Activated naive CD4-positive, alpha-beta T cell treated with anti-CD3 and anti-CD28 coated beads for 36 hours (primary cell): ENCODE results near the gene ZBTB7C. TPM values are rescaled to one million over a fixed set of nuclear protein-coding genes. Genes with fewer than 3 reads are reported as not detected.

Experiments used
- CTCF ChIA-PET: fragments of 350-600 bp; sonication (Branson Sonifier 250); formaldehyde crosslinking; loops from one replicate; lab custom pipeline; 2021; ENCODE audit warnings: antibody characterized with exemption; lab: Charles Lee
- DNase-seq: peaks from one replicate; pipeline ENCODE4 v3.0.0-alpha.2; 2020
- H3K27ac Mint-ChIP-seq: one replicate; pipeline ENCODE4 v1.8.0; 2021; ENCODE audit warnings: mild to moderate bottlenecking, mixed read lengths
- H3K27me3 Mint-ChIP-seq: one replicate; pipeline ENCODE4 v1.8.0; 2021; ENCODE audit warnings: low read depth, mixed read lengths
- H3K36me3 Mint-ChIP-seq: one replicate; pipeline ENCODE4 v1.8.0; 2021; ENCODE audit warnings: low read depth, mixed read lengths
- H3K4me1 Mint-ChIP-seq: one replicate; pipeline ENCODE4 v1.8.0; 2021; ENCODE audit warnings: low read depth, mixed read lengths
- H3K4me3 Mint-ChIP-seq: one replicate; pipeline ENCODE4 v1.8.0; 2021; ENCODE audit warnings: mild to moderate bottlenecking, moderate library complexity, mixed read lengths
- H3K9me3 Mint-ChIP-seq: one replicate; pipeline ENCODE4 v1.8.0; 2021; ENCODE audit warnings: mixed read lengths
- intact Hi-C: fragments of 100-400 bp; cut with micrococcal nuclease; formaldehyde crosslinking; loops from one replicate; pipeline ENCODE4 v1.15.1; 2023
- total RNA-seq, 2 experiments: library from RNA; stranded (reverse); gene quantifications; one replicate each; pipeline ENCODE4 v1.2.3, GENCODE V29; 2021

ZBTB7C gene
- total RNA-seq, 2 experiments from 2014 or later = not detected

DNA sequence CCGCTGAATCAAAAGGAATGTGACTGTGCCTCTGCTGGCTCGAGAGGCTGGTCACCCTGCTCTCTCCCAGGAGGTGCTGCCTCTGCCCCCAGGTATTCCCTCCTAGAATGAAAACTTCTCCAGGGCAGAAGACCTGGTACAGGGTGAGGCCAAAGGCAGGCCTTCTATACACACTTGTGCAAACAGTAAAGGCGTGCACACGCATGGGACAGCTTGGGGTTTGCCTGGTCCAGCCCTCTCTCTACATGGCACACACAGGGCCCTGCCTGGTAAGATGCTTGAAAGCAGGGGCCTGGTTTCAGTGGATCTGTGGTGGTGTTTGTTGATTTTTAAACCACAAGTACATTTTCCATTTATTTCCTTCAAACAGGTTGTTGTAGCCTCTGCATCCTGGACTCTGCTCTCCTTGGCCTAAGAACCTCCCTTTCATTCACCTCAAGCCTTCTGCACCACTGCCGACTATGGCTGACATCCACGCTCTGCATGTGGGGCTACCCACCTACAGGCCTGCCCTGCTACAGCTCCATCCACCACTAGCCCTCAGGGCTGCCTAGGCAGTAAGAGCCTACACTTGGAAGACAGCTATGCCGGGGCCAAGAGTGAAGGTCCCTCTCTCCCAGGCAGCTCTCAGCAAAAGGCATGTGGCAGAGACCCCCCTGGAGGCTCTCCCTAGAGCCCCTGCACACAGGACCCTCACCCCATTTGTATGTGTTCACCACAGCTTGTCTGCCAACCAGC lies 190.7 kb downstream of the ZBTB7C start:
- no peaks in the 10 kb centered on the region for H3K27me3 Mint-ChIP-seq
- H3K27ac Mint-ChIP-seq = no peak overlapping the region
- intact Hi-C loops = no loop called here
- DNase-seq = no peak
- H3K4me1 Mint-ChIP-seq = no peaks in the 10 kb centered on the region
- H3K4me3 Mint-ChIP-seq = no peak overlapping the region
- CTCF ChIA-PET = no interaction called here
- no peaks in the 10 kb centered on the region for H3K36me3 Mint-ChIP-seq
- H3K9me3 Mint-ChIP-seq = no peaks in the 10 kb centered on the region

DNA sequence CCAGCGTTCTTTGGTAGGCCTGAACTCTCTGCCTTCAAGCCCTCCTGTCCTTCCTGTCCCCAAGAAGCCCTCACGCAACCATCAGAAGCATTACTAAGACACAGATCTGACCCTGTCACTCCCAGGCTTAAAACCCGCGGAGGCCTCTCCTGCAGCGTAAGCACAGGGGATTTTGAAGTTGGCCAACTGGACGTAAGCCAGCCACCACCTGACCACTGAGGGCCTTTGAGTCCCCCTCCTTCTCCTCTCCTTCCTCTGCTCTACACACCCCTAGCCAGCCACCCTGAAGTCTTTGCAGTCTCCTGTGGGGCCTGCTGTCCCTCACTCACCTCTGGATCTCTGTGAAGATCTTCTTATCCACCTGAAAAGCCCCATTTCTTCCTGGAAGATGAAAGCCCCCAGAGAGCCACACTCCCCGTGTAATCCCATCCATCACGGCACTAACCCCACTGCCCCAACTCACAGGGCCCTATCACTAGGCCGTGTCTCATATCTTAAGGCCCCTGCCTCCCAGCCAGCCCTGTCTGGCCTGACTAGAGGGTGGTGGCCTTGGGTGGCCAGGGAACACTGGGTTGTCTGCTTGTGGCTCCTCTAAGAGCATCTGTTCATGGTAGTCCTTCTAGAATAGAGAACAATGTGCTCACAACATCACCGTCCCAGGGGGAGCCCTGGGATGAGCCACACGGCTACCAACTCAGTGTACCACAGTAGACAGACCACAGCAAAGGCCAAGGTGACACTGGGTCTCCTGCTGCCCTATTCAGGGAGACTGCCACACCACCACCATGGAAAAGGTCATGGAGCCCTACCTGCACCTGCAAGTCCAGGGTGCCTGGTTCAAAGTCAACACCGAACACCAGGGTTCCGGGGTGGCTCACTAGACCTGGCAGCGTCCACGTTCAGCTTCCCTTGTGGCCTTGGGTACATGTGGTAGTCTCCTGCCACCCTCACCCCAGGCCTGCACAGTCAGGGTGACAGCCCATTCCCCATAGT lies 191.6 kb downstream of the ZBTB7C start:
- H3K9me3 Mint-ChIP-seq = no peaks in the 10 kb centered on the region
- no peaks in the 10 kb centered on the region for H3K27me3 Mint-ChIP-seq
- intact Hi-C loops = no loop called here
- DNase-seq = no peak
- no peaks in the 10 kb centered on the region for H3K36me3 Mint-ChIP-seq
- H3K4me1 Mint-ChIP-seq = no peaks in the 10 kb centered on the region
- no peak overlapping the region for H3K4me3 Mint-ChIP-seq
- no peak overlapping the region for H3K27ac Mint-ChIP-seq
- CTCF ChIA-PET = no interaction called here

DNA sequence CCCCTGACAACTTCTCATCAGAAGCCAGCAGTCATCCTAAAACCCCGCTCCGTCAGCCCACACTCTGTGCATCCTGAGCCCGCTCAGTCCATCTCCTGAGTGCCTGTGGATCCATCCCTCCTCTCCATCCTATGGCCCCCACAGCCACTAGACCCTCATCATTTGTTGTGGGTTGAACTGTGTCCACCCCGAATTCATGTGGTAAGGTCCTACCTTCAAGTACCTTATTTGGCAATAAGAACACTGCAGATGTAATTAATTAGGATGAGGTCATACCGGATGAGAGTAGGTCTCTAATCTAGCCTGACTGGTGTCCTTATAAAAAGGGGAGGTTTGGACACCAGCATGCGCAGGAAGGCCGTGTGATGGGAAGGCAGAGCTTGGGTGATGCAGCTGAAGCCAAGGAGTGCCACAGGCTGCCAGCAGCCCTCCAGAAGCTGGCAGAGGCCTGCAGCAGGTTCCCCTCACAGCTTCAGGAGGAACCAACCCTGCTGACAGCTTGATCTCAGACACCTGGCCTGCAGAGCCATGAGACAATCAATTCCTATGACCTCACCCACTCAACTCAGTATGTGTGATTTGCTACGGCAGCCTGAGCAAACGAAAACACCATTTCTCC lies 192.4 kb downstream of the ZBTB7C start:
- Mint-ChIP-seq H3K27me3 (no peaks in the 10 kb centered on the region), H3K9me3 (no peaks in the 10 kb centered on the region), H3K4me3 (no peak overlapping the region), H3K27ac (no peak overlapping the region), H3K4me1 (no peaks in the 10 kb centered on the region), H3K36me3 (no peaks in the 10 kb centered on the region)
- intact Hi-C loops = no loop called here
- CTCF ChIA-PET = no interaction called here
- DNase-seq = no peak

DNA sequence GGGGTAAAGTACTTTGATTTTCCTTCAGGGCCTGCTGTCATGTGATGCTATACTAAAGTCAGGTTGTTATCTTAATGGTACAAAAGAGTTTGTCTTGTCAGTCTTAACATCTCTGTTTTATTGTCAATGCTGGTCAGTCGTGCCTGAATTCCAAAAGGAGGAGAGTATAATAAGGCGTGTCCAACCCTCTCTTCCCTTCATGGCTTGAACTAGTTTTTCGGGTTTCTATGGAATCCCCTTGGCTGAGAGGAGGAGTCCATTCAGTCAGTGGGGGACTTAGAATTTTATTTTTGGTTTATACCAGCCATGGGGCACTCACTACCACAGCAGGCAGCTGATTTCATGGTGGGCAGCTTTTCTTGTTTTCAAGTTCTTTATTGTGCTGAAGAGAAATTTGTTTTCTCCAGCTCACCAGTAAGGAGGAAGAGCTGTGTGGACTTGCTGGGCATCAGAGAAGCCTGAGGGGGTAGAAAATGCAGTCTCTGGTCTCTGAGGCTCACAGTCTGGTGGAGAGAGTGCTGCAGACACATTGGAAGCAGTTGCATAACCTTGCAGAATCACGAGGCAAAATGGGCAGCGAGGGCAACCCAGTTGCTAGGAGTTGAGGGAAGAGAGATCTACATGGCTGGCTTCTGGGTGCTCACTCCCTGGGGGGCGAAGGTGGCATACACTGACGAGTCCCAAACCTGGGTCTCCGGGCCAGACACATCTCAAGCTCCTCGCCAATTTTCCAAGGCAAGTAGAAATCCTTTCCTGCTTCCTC lies 193.1 kb downstream of the ZBTB7C start:
- H3K4me3 Mint-ChIP-seq = no peak overlapping the region
- no peak for DNase-seq
- H3K27ac Mint-ChIP-seq = no peak overlapping the region
- CTCF ChIA-PET = no interaction called here
- no peaks in the 10 kb centered on the region for H3K9me3 Mint-ChIP-seq
- H3K4me1 Mint-ChIP-seq = no peaks in the 10 kb centered on the region
- H3K36me3 Mint-ChIP-seq = no peaks in the 10 kb centered on the region
- intact Hi-C loops = no loop called here
- peaks cover 3% of the 10 kb centered on the region for H3K27me3 Mint-ChIP-seq

DNA sequence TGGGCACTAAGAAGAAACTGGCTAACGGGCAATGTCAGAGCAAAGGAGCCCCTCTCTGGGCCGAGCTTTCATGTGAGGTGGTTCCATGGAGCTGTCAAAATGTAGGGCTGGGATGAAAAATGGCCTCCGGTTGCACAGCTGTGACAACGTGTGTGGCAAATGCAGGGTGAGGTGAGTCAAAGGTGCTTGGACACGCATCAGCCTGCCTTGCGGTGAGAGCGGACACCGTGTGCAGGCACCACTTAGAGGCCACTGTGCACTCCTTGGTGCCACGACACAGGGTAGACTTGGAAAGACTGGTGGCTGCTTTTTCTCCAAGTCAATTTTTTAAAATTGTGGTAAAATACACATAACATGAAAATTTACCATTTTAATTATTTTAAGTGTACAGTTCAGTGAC lies 195.4 kb downstream of the ZBTB7C start:
- Mint-ChIP-seq H3K27me3 (peaks cover 3% of the 10 kb centered on the region), H3K36me3 (no peaks in the 10 kb centered on the region), H3K4me1 (no peaks in the 10 kb centered on the region), H3K4me3 (no peak overlapping the region), H3K27ac (no peak overlapping the region), H3K9me3 (no peaks in the 10 kb centered on the region)
- no peak for DNase-seq
- intact Hi-C loops = no loop called here
- CTCF ChIA-PET = interaction anchor here (1.4 kb wide), 1 partner anchor 232 kb away, joined by 4 read pairs; no protein-coding TSS in a partner anchor

DNA sequence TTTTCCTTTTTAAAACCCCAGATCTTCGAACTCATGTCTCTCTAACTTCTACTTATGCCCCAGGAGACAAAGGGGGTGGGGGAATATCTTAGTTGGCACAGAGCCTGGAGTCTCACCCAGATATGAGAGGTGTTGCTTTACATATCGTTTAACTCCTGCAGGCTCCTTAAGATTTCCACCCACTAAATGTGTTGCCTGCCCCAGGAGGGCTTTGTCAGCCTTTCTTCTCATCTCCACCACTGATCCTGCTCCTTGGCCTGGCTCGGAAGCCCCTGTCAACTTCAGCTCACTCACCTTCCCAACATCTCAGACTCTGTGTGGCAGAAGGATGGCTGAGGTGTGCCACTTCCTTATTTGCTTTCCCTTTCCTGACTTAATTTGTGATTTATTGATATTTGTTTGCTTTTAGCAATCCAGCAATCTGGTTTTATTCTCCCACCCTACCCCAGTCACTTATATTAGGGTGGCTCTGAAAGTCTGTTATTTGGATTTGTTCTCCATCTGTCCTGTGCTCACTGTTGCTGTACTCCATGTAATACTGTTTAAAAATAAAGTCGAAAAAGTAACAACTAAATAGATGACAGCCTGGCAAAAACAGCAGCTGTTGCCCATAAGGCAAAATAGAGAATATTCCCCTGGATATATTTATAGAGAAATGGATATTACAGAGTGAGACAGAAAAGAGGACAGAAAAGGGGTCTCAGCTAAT lies 200.6 kb downstream of the ZBTB7C start:
- H3K27me3 Mint-ChIP-seq = peaks cover 10% of the 10 kb centered on the region
- H3K27ac Mint-ChIP-seq = no peak overlapping the region
- no peak overlapping the region for H3K4me3 Mint-ChIP-seq
- intact Hi-C loops = no loop called here
- no peaks in the 10 kb centered on the region for H3K9me3 Mint-ChIP-seq
- no peak for DNase-seq
- no peaks in the 10 kb centered on the region for H3K36me3 Mint-ChIP-seq
- no peaks in the 10 kb centered on the region for H3K4me1 Mint-ChIP-seq
- CTCF ChIA-PET = no interaction called here

DNA sequence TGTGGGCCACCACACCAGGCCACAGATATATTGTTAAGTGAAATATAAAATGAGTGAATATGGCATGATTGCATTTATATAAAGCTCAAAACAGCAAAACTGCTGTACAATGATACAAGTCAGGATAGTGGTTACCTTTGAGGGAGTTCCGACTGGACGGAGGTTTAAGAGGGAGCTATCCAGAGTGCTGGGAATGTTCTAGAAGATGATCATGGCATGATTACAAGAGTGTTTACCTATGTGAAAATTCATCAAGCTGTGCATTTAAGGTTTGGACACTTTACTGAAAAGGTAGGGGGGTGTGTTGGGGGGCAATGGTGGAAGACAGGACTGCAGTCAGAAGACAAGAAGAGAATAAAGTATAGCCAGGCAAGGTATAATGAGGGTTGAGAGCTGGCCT lies 201.4 kb downstream of the ZBTB7C start:
- DNase-seq = no peak
- intact Hi-C loops = no loop called here
- H3K4me1 Mint-ChIP-seq = no peaks in the 10 kb centered on the region
- CTCF ChIA-PET = no interaction called here
- H3K27ac Mint-ChIP-seq = no peak overlapping the region
- no peak overlapping the region for H3K4me3 Mint-ChIP-seq
- H3K27me3 Mint-ChIP-seq = peaks cover 14% of the 10 kb centered on the region
- H3K9me3 Mint-ChIP-seq = no peaks in the 10 kb centered on the region
- no peaks in the 10 kb centered on the region for H3K36me3 Mint-ChIP-seq

DNA sequence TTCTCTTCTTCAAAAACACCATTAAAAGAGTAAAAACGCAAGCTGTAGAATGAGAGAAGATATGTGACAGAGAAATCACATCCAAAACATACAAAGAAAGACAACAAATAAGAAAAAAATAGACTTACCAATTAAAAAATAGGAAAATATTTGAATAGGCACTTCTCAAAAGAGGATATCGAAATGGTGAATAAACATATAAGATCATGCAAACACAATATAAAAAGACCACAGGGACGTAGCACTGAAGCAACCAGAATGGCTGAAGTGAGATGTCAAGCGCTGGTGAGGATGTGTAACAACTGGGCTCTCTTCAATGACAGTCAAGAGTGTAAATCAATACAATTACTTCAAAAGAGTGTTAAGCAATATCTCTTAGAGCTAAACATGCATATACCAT lies 202.3 kb downstream of the ZBTB7C start:
- H3K36me3 Mint-ChIP-seq = no peaks in the 10 kb centered on the region
- intact Hi-C loops = no loop called here
- H3K27me3 Mint-ChIP-seq = peaks cover 19% of the 10 kb centered on the region
- H3K27ac Mint-ChIP-seq = no peak overlapping the region
- no peaks in the 10 kb centered on the region for H3K9me3 Mint-ChIP-seq
- no peak overlapping the region for H3K4me3 Mint-ChIP-seq
- no peak for DNase-seq
- CTCF ChIA-PET = no interaction called here
- no peaks in the 10 kb centered on the region for H3K4me1 Mint-ChIP-seq

DNA sequence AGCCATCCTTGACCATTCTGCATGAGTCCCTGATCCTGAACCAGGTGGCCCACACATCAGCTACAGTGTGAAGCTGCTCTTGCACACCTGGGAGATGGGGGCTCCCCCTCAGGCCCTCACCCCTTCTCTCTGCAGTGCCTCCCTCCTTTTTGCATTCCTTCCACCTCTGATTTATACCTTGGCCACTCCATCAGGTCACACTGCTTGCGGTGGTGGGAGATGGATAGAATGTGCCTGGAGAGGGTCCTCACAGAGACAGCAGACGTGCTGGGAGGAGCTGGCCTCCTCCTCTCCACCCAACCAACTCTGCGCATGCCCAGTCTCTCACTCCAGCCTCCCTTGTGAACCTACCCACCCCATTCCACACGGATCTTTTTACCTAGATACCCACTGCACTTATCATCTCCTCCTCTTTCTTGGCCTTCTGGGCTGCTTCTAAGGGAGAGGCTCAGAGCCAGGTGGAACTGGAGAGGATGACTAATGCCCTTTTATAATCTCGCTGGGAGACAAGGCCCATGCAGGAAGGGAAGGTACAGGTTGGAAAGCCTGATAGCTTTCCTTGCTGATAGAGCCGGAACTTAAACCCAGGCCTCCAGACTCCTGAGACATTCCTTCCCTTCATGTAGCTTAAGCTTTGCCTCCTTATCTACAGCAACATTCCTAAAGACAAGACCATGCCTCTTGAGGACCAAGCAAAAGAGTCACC lies 205.1 kb downstream of the ZBTB7C start:
- no peak for DNase-seq
- CTCF ChIA-PET = no interaction called here
- Mint-ChIP-seq H3K27ac (no peak overlapping the region), H3K4me3 (no peak overlapping the region), H3K4me1 (no peaks in the 10 kb centered on the region), H3K36me3 (no peaks in the 10 kb centered on the region), H3K9me3 (no peaks in the 10 kb centered on the region), H3K27me3 (peaks cover 34% of the 10 kb centered on the region)
- intact Hi-C loops = no loop called here

DNA sequence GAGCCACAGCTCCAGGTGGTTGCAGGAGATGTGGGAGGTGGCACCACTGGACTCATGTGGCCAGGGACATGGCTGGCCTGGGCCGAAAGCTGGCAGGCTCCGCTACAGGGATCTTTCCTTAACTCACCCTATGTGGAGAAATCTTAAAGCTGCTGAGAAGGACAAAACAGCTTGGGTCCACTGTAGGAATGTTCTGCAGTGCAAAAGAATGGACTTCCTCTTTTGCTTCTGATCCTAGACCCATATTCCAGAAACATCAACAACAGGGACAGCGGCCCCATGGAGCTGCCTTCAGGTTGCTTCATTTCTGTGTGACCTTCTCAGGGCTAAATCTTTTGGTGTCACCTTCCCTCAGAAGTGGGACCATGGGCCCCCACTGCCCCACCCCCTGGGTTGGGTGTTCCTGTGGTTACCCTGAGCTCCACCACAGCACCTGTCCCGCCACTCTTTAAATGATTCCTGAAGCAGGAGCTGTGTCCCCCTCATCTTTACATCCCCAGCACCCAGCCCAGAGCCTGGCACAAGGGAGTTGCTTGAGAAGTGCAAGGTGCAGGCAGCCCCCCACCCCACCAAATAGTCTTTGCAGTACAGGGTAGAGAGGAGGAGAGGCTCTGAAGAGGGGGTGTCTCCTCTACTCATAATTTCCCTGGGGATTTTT lies 205.8 kb downstream of the ZBTB7C start:
- intact Hi-C loops = no loop called here
- no peak for DNase-seq
- no peak overlapping the region for H3K27ac Mint-ChIP-seq
- H3K9me3 Mint-ChIP-seq = no peaks in the 10 kb centered on the region
- no peaks in the 10 kb centered on the region for H3K36me3 Mint-ChIP-seq
- H3K4me3 Mint-ChIP-seq = no peak overlapping the region
- CTCF ChIA-PET = no interaction called here
- peaks cover 34% of the 10 kb centered on the region for H3K27me3 Mint-ChIP-seq
- H3K4me1 Mint-ChIP-seq = no peaks in the 10 kb centered on the region
